Germinal center (tissue), 1 donor: ENCODE data around the gene MT1G.
"Not testable (repeated sequence)": the region's sequence is repeated elsewhere in the genome, so short reads cannot be mapped to it uniquely, and the experiment has no call there.

ENCODE experiments used
- DNase-seq: peaks from one replicate; pipeline ENCODE4 v3.0.0; 2012; ENCODE audit warnings: mixed read lengths, low spot score

MT1G gene

DNA sequence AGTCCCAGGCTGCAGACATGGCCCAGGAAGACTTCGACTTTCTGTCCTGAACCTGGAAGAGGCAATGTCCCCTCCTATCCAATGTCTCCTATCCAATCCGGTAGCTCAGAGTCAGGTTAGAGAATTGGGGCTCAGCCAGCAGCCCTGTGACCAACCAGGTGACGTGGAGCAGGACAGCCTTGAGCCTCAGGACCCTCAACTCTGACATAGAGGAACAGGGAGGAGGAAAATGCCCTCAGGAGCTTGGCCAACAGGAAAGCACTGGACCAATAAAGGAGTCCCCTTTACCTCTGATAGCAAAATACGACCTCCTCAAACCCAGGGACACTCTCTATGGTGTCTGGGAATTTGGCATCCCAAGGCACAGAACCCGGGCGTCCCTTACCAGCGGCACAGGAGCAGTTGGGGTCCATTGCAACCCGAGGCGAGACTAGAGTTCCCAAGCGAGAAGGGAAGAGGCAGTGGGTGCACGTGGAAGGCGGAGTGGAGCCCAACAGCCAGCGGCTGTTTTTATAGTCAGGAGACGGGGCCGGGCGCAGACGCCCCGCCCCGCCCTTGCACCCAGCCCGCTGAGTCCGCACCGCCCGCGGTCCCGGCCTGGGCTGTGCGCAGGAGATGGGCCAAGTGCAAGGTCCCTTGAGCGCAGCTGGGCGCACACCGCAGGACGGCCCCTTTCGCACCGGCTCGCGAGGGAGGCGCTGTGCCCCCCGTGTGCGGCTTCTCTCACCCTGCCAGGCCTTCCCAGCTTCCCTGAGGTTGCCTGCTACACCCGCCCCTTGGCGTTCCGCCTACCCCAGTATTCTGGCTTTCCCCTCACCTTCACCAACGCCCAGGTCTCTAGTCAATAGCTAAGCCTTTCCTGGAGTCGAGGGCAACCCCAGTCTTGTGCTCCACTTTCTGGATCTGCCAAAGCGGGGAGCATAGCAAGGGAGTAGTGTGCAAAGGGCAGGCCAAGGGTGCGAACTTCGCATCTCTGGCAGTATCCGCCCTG lies at the start of gene MT1G:
TSS of gene MT1G (minus strand) at position 485 of the 991 bp plus-strand sequence. CDS start at position 413, 72 bp downstream.
- DNase-seq = no peak

DNA sequence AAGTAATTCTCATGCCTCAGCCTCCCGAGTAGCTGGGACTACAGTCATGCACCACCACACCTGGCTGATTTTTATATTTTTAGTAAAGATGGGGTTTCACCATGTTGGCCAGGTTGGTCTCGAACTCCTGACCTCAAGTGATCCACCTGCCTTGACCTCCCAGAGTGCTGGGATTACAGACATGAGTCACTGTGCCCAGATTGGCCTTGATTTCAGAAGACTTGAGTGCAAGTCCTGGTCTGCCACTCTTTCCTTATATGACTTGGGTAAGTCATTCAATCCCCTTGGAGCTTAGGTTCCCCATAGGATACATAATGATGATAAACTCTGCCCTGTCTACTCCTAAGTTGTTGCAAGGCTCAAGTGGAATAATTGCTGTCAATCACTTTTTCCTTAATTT lies 49.7 kb upstream of the MT1G start:
- DNase-seq = not testable (repeated sequence)

DNA sequence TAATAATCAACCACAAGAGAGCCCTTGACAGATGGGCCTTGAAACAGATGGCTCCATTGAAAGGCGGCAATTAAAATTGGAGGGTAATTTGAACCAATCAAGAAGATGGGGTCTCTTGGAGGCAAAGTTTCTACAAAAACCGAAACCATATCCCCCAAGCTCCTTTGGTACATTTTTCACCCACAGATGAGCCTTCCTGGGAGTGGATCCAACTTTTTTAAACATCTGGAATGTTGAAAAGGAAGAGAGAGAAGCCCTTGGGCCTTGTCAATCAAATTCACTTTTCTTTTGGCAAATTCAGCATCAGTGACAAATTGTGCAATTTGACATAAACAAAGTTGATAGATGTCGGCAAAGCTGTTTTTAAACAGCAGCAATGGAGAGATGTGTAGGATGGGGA lies 48.9 kb upstream of the MT1G start:
- DNase-seq = no peak

DNA sequence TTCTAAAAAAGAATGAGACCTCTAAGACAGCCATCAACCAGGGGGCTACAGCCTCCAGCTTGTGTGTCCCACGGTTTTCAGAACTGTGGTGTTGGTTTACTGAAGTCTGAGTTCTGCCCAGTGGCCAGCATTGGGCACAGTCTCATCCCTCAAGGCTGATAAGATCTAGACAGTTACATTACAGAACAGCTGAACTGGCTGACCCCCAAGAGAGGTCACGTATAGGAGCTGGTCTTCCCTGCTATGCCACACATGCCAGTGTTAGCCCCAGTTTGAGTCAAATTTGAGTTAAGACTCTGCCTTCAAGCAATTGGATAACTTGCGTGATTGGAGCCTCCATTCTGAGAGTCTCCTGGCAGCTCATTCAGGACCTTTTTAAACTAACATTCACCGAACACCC lies 47.3 kb upstream of the MT1G start:
- DNase-seq = no peak

- DNase-seq = no peak
Measured at GRCh38 chr16:56713794-56714193, 45.9 kb upstream of the MT1G start.

GRCh38 chr16:56711862-56712261 lies 44.0 kb upstream of the MT1G start:
- no peak for DNase-seq

DNA sequence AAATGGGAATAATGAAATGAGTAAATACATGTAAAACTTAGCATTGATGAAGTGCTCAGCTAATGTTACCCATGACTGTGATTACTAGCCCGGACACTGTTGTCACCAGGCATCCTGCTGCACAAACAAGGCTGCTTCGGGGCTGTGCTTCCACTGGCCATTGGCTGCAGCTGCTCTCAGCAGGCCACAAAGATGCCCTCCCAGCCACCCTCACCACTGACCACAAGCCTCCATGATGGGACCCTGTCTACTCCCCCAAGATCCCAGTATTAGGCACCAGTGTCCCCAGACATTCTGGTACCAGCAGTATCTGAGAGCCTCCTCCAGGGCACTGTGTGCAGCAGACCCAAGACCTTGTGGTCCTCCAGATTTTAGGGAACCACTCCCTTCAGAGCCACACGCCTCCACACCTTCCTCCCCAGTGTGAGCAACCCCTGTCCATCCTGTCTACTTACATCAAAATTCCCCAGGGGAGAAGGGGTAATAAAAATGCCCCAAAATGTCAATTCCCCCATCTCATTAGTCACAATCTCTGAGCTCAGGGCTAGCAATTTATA lies 42.4 kb upstream of the MT1G start:
- no peak for DNase-seq

GRCh38 chr16:56709443-56710040 lies 41.7 kb upstream of the MT1G start:
- DNase-seq = no peak

DNA sequence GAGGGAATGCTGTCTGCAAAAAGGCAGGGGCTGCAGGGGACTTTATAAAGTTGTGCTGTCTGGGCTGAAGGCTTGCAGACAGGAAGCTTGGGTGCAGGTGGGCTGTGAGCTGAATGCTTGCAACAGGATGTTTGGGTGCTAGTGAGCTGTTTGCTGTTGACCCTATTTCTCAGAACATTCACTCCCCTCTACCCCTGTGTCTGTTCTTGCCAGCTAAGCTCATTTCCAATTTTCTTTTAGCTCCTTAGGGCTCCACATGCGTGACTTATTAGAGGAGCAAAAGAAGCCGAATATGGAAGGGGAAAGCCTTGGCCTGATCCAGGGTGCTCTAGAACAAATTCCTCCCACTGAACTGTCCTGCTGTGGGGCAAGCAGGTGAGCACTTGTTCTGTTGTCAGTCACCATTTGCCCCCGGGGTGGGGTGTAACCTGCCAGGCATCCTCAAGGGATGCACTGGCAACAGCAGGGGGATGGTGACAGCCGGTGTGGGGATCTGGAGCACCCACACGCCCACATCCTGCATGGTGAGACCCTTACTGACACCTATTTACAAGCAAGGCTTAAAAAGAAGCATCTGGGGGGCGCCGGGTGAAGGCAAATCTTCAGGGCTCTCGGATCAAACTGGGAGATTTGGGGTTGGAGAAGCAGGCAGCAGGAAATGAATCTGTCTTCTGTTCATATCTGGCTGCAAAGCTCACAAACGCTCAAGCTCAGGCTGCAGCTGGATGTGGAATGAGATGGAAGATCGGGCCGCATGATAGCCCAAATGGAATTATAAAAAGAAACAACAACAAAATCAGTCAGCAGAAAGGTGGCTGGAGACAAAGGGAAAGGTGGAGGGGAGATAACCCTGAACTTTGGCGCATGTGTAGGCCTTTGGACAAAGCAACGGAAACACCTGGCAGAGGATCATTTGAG lies 40.9 kb upstream of the MT1G start:
- DNase-seq = no peak

- DNase-seq = no peak
Measured at GRCh38 chr16:56702836-56703235, 35.0 kb upstream of the MT1G start.

- DNase-seq = no peak
Measured at GRCh38 chr16:56701534-56701933, 33.7 kb upstream of the MT1G start.

DNA sequence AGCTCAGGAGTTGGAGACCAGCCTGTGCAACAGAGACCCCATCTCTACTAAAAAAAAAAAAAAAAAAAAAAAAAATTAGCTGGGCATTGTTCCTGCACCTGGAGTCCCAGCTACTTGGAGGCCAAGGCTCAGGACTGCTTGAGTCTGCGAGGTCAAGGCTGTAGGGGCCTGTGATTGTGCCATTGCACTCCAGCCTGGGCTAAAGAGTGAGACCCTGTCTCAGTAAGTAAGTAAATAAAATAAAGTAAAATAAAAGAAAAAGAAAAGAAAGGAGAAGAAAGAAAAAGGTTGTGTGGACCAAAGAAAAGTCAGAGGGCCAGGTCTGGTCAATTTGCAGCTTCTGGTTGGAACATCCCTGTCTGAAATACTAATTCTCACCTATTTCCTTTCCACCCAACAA lies 32.8 kb upstream of the MT1G start:
- no peak for DNase-seq

DNA sequence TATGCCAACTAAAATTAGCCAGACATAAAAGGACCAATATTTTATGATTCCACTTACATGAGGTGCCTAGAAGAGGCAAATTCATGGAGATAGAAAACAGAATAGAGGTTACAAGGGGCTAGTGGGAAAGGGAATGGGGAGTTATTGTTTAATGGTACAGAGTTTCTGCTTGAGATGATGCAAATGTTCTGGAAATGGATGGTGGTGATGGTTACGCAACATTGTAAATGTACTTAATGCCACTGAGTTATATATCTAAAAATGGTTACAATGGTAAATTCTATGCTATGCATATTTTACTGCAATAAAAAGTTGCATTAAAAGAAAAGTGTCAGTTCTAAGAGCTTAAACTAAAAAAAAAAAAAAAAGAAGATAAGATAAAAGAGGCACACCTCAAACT lies 32.3 kb upstream of the MT1G start:
- DNase-seq = no peak

- DNase-seq = no peak
Measured at GRCh38 chr16:56697456-56698155, 29.7 kb upstream of the MT1G start.

DNA sequence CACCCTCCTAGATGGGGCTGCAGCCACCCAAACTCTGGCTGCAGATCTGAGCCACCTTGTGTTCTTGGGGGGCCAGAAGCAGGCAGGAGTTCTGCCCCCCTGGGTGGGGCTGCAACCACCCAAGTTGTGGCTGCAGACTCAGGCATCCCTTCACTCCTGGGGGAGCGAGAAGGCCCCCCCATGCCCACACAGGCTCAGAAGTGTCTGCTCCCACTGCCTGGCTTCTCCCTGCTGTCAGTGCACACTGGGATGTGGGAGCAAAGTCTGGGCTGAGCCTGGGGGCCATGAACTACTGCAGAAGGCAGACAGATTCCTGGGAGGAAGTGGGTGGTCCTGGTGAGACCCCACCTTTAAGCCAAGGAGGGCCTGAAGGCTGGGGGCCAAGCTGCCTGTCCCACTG lies 27.4 kb upstream of the MT1G start:
- DNase-seq = no peak

GRCh38 chr16:56691885-56692284 lies 24.0 kb upstream of the MT1G start:
- no peak for DNase-seq

DNA sequence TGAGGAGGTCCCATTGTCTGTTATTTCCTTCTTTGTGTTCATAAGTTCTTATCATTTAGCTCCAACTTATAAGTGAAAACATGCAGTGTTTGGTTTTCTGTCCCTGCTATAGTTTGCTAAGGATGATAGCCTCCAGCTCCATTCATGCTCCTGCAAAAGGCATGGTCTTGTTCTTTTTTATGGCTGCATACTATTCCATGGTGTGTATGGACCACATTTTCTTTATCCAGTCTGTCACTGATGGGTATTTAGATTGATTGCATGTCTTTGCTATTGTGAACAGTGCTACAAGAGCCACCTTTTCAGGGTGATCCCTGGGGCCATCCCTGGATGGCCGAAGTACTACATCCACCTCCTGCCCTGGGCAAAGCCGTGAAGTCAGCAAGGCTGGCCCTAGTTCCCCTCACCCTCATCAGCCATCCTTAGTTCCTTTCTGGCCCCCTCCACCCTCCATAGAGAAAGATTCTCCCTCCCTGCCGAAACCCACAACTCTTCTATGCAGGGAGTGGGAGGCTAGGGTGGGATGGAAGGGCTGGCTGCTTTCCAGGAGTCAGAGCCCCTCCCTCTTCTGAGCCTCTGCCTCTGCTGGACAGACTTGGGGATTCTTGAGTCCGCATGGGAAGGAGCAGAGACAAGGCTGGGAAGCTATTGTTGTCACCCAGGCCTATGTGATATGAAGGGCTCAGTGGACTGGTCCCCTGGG lies 22.7 kb upstream of the MT1G start:
- DNase-seq = no peak

DNA sequence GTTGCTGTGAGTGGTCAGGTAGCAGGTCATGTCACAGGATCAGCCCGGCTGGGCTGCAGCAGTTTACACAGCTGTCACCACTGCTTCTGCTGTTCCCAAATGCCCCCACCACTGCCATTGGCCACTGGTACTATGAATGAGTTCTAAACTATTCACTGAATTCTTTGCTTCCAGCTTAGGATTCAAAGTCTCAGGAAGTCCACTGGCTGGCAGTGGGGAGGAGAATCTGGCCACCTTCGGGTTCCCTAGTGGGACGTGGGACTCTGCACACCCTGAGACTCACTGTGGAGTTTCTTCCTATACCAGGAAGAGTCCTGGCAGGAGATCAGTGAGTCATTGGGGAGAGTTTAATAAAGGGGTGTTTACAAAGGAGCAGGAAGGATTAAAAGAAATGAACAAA lies 21.3 kb upstream of the MT1G start:
- DNase-seq = no peak

GRCh38 chr16:56688762-56689161 lies 20.9 kb upstream of the MT1G start:
- no peak for DNase-seq

GRCh38 chr16:56686758-56687157 lies 18.9 kb upstream of the MT1G start:
- DNase-seq = no peak
